ENCODE measurements around the gene STRIP2. TPM values are rescaled to one million over a fixed set of nuclear protein-coding genes. Genes with fewer than 3 reads are reported as not detected.
"Not testable (repeated sequence)": the region's sequence is repeated elsewhere in the genome, so short reads cannot be mapped to it uniquely, and the experiment has no call there.

The STRIP2 gene
- total RNA-seq, 2 experiments from 2014 or later, result 12.2 to 13.1 TPM

GRCh38 chr7:129525225-129525862 lies 91.1 kb downstream of the STRIP2 start:
- ChIA-PET POLR2A (no interaction called here), CTCF (no interaction called here)

GRCh38 chr7:129529643-129530042 lies 95.4 kb downstream of the STRIP2 start:
- CTCF ChIA-PET, result interaction anchor here (1.5 kb wide), 1 partner anchor 162 kb away, joined by 3 read pairs; no protein-coding TSS in a partner anchor
- Mint-ChIP-seq H3K9me3 (no peaks in the 10 kb centered on the region), H3K27ac (no peak overlapping the region), H3K4me3 (no peak overlapping the region), H3K4me1 (ENCODE audit: low read depth) (peaks cover 9% of the 10 kb centered on the region), H3K36me3 (ENCODE audit: low read depth) (no peaks in the 10 kb centered on the region), H3K27me3 (peaks cover 4% of the 10 kb centered on the region)
- DNase-seq, result no peak
- POLR2A ChIA-PET, result interaction anchor here (0.7 kb wide), 1 partner anchor 82 kb away, joined by 3 read pairs; the partner anchor contains the start of gene NRF1
- intact Hi-C loops (cut with micrococcal nuclease), result no loop called here
- TF ChIP-seq CTCF (IDR thresholded peaks at IDR 0.05), result no peak
- no peak for ATAC-seq

More at GRCh38 chr7:129525225-129525862, 91.1 kb downstream of the STRIP2 start:
- Mint-ChIP-seq H3K27ac (no peak overlapping the region), H3K36me3 (ENCODE audit: low read depth) (no peaks in the 10 kb centered on the region), H3K9me3 (no peaks in the 10 kb centered on the region), H3K27me3 (peaks cover 16% of the 10 kb centered on the region), H3K4me3 (no peak overlapping the region), H3K4me1 (ENCODE audit: low read depth) (peaks cover 3% of the 10 kb centered on the region)
- ATAC-seq (no peak), DNase-seq (no peak)
- TF ChIP-seq CTCF (IDR thresholded peaks at IDR 0.05), result no peak
- intact Hi-C loops (cut with micrococcal nuclease), result no loop called here

- DNase-seq (peak; percentile 67), ATAC-seq (peak; percentile 90)
- TF ChIP-seq CTCF (IDR thresholded peaks at IDR 0.05), result no peak
- H3K4me3 Mint-ChIP-seq, result no peak overlapping the region
- H3K27ac Mint-ChIP-seq, result peak overlapping the region; percentile 66
- H3K36me3 Mint-ChIP-seq (ENCODE audit: low read depth), result no peaks in the 10 kb centered on the region
- intact Hi-C loops (cut with micrococcal nuclease), result no loop called here
- H3K27me3 Mint-ChIP-seq, result peaks cover 2% of the 10 kb centered on the region
- H3K4me1 Mint-ChIP-seq (ENCODE audit: low read depth), result peaks cover 10% of the 10 kb centered on the region
- ChIA-PET POLR2A (no interaction called here), CTCF (interaction anchor here (1.5 kb wide), 1 partner anchor 163 kb away, joined by 3 read pairs; no protein-coding TSS in a partner anchor)
- H3K9me3 Mint-ChIP-seq, result no peaks in the 10 kb centered on the region
Measured at GRCh38 chr7:129530795-129531391, 96.7 kb downstream of the STRIP2 start.

- intact Hi-C loops (cut with micrococcal nuclease), result no loop called here
- H3K9me3 Mint-ChIP-seq, result no peaks in the 10 kb centered on the region
- ATAC-seq (no peak), DNase-seq (no peak)
- H3K4me1 Mint-ChIP-seq (ENCODE audit: low read depth), result peaks cover 18% of the 10 kb centered on the region
- H3K27me3 Mint-ChIP-seq, result no peaks in the 10 kb centered on the region
- CTCF ChIA-PET, result interaction anchor here (1.0 kb wide), 1 partner anchor 103 kb away, joined by 3 read pairs; no protein-coding TSS in a partner anchor
- no peak for TF ChIP-seq CTCF (IDR thresholded peaks at IDR 0.05)
- no peak overlapping the region for H3K27ac Mint-ChIP-seq
- H3K4me3 Mint-ChIP-seq, result no peak overlapping the region
- no peaks in the 10 kb centered on the region for H3K36me3 Mint-ChIP-seq (ENCODE audit: low read depth)
- POLR2A ChIA-PET, result no interaction called here
Measured at GRCh38 chr7:129531721-129532120, 97.5 kb downstream of the STRIP2 start.

GRCh38 chr7:129532375-129532774 lies 98.1 kb downstream of the STRIP2 start:
- ATAC-seq (no peak), DNase-seq (no peak)
- Mint-ChIP-seq H3K9me3 (no peaks in the 10 kb centered on the region), H3K36me3 (ENCODE audit: low read depth) (no peaks in the 10 kb centered on the region), H3K4me3 (no peak overlapping the region), H3K4me1 (ENCODE audit: low read depth) (peaks cover 18% of the 10 kb centered on the region), H3K27ac (no peak overlapping the region), H3K27me3 (no peaks in the 10 kb centered on the region)
- POLR2A ChIA-PET, result interaction anchor here (0.6 kb wide), 1 partner anchor 644 kb away, joined by 3 read pairs; no protein-coding TSS in a partner anchor
- TF ChIP-seq CTCF (IDR thresholded peaks at IDR 0.05), result no peak
- intact Hi-C loops (cut with micrococcal nuclease), result no loop called here
- CTCF ChIA-PET, result interaction anchor here (1.0 kb wide), 1 partner anchor 102 kb away, joined by 3 read pairs; no protein-coding TSS in a partner anchor

- H3K27me3 Mint-ChIP-seq; POLR2A ChIA-PET; ATAC-seq; H3K4me3 Mint-ChIP-seq; CTCF ChIA-PET; H3K9me3 Mint-ChIP-seq; DNase-seq; H3K36me3 Mint-ChIP-seq (ENCODE audit: low read depth); H3K27ac Mint-ChIP-seq; intact Hi-C loops (cut with micrococcal nuclease): not testable (repeated sequence)
- peaks cover 22% of the 10 kb centered on the region for H3K4me1 Mint-ChIP-seq (ENCODE audit: low read depth)
Measured at GRCh38 chr7:129534558-129535274, 100.5 kb downstream of the STRIP2 start.

All from activated CD8-positive, alpha-beta T cell treated with anti-CD3 and anti-CD28 coated beads for 36 hours (primary cell).